Transverse colon (tissue), 4 donors: ENCODE data around the gene CDCA4.
"Not testable (repeated sequence)": the region's sequence is repeated elsewhere in the genome, so short reads cannot be mapped to it uniquely, and the experiment has no call there.

Experiments
- CTCF ChIP-seq, 5 experiments: fragments of 200-600 bp in 3 of 5; fragments of 450-650 bp in 2 of 5; sonication (generic) in 3 of 5; IDR thresholded peaks; 1 replicate in 2 of 5; 2 replicates in 3 of 5; pipeline ENCODE4 v1.5.1; 2016 to 2017; ENCODE audit warnings: antibody characterized with exemption in 5 of 5, inconsistent platforms in 3 of 5, mild to moderate bottlenecking in 2 of 5, moderate library complexity in 1 of 5
- EP300 ChIP-seq: sonication (generic); formaldehyde crosslinking; IDR thresholded peaks from one replicate; pipeline ENCODE4 v1.6.1; 2017; ENCODE audit warnings: antibody characterized with exemption, low read depth
- POLR2AphosphoS5 ChIP-seq, 3 donors: sonication (generic); formaldehyde crosslinking; IDR thresholded peaks; one replicate each; pipeline ENCODE4 v1.6.1; 2016; ENCODE audit warnings: antibody characterized with exemption in 3 of 3

- not testable (repeated sequence) for TF ChIP-seq CTCF (IDR thresholded peaks at IDR 0.05); EP300; POLR2AphosphoS5 (IDR thresholded peaks at IDR 0.05)
Observed at GRCh38 chr14:105035616-105036015, 14.7 kb upstream of the CDCA4 start.
